ENCODE measurements around the gene CDK6.

DNA sequence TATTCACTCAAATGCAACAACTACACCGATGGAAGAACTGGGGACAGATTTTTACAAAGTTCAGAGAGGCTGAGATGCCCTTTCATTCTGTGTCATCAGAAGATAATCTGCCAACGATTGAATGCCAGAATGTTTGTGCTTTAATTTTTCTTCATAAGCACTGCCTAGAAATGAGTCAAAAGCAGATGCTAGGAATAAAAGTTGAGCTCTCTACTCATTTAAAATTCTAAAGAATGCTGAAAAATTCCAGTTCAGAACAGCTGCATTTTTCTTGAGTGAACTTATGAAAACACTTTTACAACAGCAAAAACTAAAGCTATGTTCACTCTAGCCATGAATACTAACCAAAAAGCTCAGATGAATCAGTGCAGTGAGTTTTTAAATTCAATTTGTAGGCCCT is 223.9 kb downstream of the CDK6 start:
- TF ChIP-seq, protein P1, sequence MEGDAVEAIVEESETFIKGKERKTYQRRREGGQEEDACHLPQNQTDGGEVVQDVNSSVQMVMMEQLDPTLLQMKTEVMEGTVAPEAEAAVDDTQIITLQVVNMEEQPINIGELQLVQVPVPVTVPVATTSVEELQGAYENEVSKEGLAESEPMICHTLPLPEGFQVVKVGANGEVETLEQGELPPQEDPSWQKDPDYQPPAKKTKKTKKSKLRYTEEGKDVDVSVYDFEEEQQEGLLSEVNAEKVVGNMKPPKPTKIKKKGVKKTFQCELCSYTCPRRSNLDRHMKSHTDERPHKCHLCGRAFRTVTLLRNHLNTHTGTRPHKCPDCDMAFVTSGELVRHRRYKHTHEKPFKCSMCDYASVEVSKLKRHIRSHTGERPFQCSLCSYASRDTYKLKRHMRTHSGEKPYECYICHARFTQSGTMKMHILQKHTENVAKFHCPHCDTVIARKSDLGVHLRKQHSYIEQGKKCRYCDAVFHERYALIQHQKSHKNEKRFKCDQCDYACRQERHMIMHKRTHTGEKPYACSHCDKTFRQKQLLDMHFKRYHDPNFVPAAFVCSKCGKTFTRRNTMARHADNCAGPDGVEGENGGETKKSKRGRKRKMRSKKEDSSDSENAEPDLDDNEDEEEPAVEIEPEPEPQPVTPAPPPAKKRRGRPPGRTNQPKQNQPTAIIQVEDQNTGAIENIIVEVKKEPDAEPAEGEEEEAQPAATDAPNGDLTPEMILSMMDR (optimal IDR thresholded peaks at IDR 0.05 in 1 of 3, IDR thresholded peaks at IDR 0.05 in 1 of 3, conservative IDR thresholded peaks at IDR 0.05 in 1 of 3; ENCODE audit: extremely low read depth in 1 of 3, insufficient read depth in 2 of 3, low read length in 3 of 3), result no peak
- TF ChIP-seq EZH2 (IDR thresholded peaks at IDR 0.05; ENCODE audit: low read length), result no peak

All from keratinocyte (primary cell).